ENCODE results near the gene ATG9A.

The ATG9A gene

GRCh38 chr2:219252084-219252483 is 22.6 kb upstream of the ATG9A start:
- peaks cover 20% of the 10 kb centered on the region for H3K36me3 ChIP-seq (ENCODE audit: control insufficient read depth, insufficient read depth, low read length)
- no peak overlapping the region for H3K9ac ChIP-seq (ENCODE audit: low read length)
- no peak overlapping the region for H3K27ac ChIP-seq (ENCODE audit: low read depth, low read length)
- peaks cover 21% of the 10 kb centered on the region for H3K4me1 ChIP-seq (ENCODE audit: control insufficient read depth, insufficient read depth, low read length)
- H3K27me3 ChIP-seq (ENCODE audit: control insufficient read depth, insufficient read depth, low read length): peaks cover 65% of the 10 kb centered on the region
- 0 out of 2 replicates have a peak overlapping the region, but pooled peaks have one; percentile 73 for H3K4me3 ChIP-seq (ENCODE audit: low read depth, low read length)
- H3K9me3 ChIP-seq (ENCODE audit: control insufficient read depth, insufficient read depth, low read depth, low read length): no peaks in the 10 kb centered on the region

- H3K36me3 ChIP-seq (ENCODE audit: control insufficient read depth, insufficient read depth, low read length): peaks cover 24% of the 10 kb centered on the region
- H3K9ac ChIP-seq (ENCODE audit: low read length): no peak overlapping the region
- H3K4me3 ChIP-seq (ENCODE audit: low read depth, low read length): no peak overlapping the region
- H3K4me1 ChIP-seq (ENCODE audit: control insufficient read depth, insufficient read depth, low read length): peaks cover 21% of the 10 kb centered on the region
- H3K27me3 ChIP-seq (ENCODE audit: control insufficient read depth, insufficient read depth, low read length): peaks cover 62% of the 10 kb centered on the region
- H3K27ac ChIP-seq (ENCODE audit: low read depth, low read length): no peak overlapping the region
- no peaks in the 10 kb centered on the region for H3K9me3 ChIP-seq (ENCODE audit: control insufficient read depth, insufficient read depth, low read depth, low read length)
These were observed 22.2 kb upstream of the ATG9A start for GRCh38 chr2:219251656-219252055.

GRCh38 chr2:219250049-219250781 is 20.8 kb upstream of the ATG9A start:
- Histone ChIP-seq H3K27me3 (ENCODE audit: control insufficient read depth, insufficient read depth, low read length) (peaks cover 48% of the 10 kb centered on the region), H3K4me1 (ENCODE audit: control insufficient read depth, insufficient read depth, low read length) (peaks cover 23% of the 10 kb centered on the region), H3K27ac (ENCODE audit: low read depth, low read length) (no peak overlapping the region), H3K36me3 (ENCODE audit: control insufficient read depth, insufficient read depth, low read length) (peaks cover 26% of the 10 kb centered on the region), H3K4me3 (ENCODE audit: low read depth, low read length) (no peak overlapping the region), H3K9me3 (ENCODE audit: control insufficient read depth, insufficient read depth, low read depth, low read length) (no peaks in the 10 kb centered on the region), H3K9ac (ENCODE audit: low read length) (no peak overlapping the region)

DNA sequence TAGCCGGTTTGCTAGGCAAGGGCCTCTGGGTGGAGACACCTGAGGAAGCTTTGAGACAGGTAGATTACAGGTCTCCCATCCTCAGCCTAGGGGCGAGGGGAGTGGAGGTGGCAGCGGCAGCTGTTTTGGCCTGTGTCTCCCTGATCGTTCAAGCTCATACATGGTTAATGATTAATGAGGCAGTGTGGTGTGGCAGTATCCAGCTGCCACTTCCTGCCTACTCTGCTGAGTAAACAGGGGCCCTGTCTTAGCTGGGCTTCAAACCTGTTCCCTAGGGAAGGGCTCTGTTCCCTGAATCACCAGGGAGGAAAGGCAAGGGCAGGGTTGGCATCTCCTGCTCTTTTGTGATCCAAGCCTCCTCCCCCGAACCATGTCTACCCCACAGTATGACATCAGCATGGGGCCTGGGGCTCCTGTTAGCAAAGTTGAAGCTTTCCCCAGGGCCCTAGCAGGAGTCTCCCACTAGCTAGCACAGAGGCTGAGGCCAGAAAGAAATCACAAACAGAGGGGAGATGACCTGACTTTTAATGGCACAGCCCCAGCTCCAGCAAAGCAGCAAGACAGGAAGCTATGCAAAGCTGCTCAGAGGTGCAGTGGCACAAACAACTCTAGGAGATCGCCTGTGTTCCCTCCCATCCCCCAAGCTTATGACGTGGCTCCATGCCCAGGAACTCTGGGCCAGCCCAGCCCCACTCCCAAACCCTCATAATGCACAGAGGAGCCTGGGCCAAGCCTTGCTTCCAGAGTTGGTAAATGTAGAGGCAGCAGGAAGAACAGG is 20.0 kb upstream of the ATG9A start:
- H3K27ac ChIP-seq (ENCODE audit: low read depth, low read length): no peak overlapping the region
- H3K27me3 ChIP-seq (ENCODE audit: control insufficient read depth, insufficient read depth, low read length): peaks cover 40% of the 10 kb centered on the region
- no peak overlapping the region for H3K4me3 ChIP-seq (ENCODE audit: low read depth, low read length)
- peaks cover 28% of the 10 kb centered on the region for H3K4me1 ChIP-seq (ENCODE audit: control insufficient read depth, insufficient read depth, low read length)
- H3K9me3 ChIP-seq (ENCODE audit: control insufficient read depth, insufficient read depth, low read depth, low read length): no peaks in the 10 kb centered on the region
- no peak overlapping the region for H3K9ac ChIP-seq (ENCODE audit: low read length)
- peaks cover 26% of the 10 kb centered on the region for H3K36me3 ChIP-seq (ENCODE audit: control insufficient read depth, insufficient read depth, low read length)

DNA sequence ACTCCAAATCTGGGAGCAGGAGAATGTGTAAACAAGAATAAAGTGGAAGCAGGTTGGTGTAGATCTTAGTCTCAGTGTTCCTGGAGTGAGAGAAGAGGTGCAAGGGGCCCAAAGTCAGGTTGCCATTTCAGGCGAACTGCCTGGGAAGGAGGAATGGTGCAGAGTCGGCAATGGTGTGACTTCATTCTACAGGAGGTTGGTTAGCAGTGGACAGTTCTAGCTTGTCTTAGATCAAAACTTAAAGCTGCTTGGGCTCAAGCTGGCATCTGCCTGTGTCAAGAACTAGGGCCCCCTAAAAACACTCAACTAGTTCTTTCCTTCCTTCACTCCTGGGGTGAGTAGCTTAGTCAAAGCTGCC is 19.4 kb upstream of the ATG9A start:
- no peak overlapping the region for H3K27ac ChIP-seq (ENCODE audit: low read depth, low read length)
- H3K9me3 ChIP-seq (ENCODE audit: control insufficient read depth, insufficient read depth, low read depth, low read length): no peaks in the 10 kb centered on the region
- no peak overlapping the region for H3K4me3 ChIP-seq (ENCODE audit: low read depth, low read length)
- peaks cover 26% of the 10 kb centered on the region for H3K36me3 ChIP-seq (ENCODE audit: control insufficient read depth, insufficient read depth, low read length)
- H3K27me3 ChIP-seq (ENCODE audit: control insufficient read depth, insufficient read depth, low read length): peaks cover 34% of the 10 kb centered on the region
- no peak overlapping the region for H3K9ac ChIP-seq (ENCODE audit: low read length)
- H3K4me1 ChIP-seq (ENCODE audit: control insufficient read depth, insufficient read depth, low read length): peaks cover 28% of the 10 kb centered on the region

DNA sequence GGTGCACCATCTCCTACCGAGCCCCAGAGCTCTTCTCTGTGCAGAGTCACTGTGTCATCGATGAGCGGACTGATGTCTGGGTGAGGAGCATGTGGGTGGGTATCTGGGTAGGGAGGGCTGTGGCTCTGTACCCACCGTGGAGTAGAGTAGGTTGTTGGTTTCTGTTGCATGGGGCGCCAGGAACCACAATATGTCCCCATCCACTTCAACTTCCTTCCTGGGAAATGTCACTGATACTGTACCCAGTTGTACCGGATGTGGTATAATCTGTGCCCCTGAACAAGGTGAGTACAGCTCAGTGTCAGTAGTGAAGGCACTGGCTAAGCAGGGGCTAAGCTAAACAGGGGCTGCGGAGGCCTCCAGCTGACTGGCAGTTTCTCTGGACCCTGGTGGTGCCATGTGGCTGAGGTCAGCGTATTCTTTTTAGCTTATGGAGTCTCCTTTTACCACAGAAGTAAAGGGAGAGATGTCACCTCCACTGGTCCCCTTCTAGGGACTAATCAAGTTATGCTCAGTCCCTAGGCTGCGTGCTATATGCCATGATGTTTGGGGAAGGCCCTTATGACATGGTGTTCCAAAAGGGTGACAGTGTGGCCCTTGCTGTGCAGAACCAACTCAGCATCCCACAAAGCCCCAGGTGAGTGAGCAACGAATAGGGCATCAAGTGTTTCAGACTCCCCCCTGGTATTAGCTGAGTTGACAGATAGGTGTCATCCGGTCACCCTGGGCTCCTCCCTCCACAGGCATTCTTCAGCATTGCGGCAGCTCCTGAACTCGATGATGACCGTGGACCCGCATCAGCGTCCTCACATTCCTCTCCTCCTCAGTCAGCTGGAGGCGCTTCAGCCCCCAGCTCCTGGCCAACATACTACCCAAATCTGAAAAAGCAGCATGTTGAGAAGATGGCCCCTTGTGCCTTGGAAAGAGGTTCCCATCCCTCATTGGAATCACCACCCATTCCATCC is 18.5 kb upstream of the ATG9A start:
- Histone ChIP-seq H3K27ac (ENCODE audit: low read depth, low read length) (no peak overlapping the region), H3K4me3 (ENCODE audit: low read depth, low read length) (no peak overlapping the region)

DNA sequence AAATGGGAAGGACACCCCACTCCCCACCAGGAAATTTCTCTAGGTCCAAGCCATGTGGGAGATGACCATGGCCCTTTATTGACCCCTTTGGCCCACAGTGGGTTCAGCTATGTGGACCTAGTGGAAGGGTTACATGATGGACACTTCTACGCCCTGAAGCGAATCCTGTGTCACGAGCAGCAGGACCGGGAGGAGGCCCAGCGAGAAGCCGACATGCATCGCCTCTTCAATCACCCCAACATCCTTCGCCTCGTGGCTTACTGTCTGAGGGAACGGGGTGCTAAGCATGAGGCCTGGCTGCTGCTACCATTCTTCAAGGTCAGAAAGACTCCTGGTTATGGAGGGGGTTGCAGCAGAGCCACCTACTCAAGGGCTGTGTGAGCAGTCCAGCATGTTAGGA is 17.1 kb upstream of the ATG9A start:
- H3K27me3 ChIP-seq (ENCODE audit: control insufficient read depth, insufficient read depth, low read length): peaks cover 11% of the 10 kb centered on the region
- no peak overlapping the region for H3K9ac ChIP-seq (ENCODE audit: low read length)
- H3K27ac ChIP-seq (ENCODE audit: low read depth, low read length): no peak overlapping the region
- no peaks in the 10 kb centered on the region for H3K9me3 ChIP-seq (ENCODE audit: control insufficient read depth, insufficient read depth, low read depth, low read length)
- peaks cover 16% of the 10 kb centered on the region for H3K4me1 ChIP-seq (ENCODE audit: control insufficient read depth, insufficient read depth, low read length)
- no peak overlapping the region for H3K4me3 ChIP-seq (ENCODE audit: low read depth, low read length)
- peaks cover 26% of the 10 kb centered on the region for H3K36me3 ChIP-seq (ENCODE audit: control insufficient read depth, insufficient read depth, low read length)

More for the DNA sequence above, 18.5 kb upstream of the ATG9A start:
- Histone ChIP-seq H3K36me3 (ENCODE audit: control insufficient read depth, insufficient read depth, low read length) (peaks cover 26% of the 10 kb centered on the region), H3K9me3 (ENCODE audit: control insufficient read depth, insufficient read depth, low read depth, low read length) (no peaks in the 10 kb centered on the region), H3K4me1 (ENCODE audit: control insufficient read depth, insufficient read depth, low read length) (peaks cover 28% of the 10 kb centered on the region), H3K9ac (ENCODE audit: low read length) (no peak overlapping the region), H3K27me3 (ENCODE audit: control insufficient read depth, insufficient read depth, low read length) (peaks cover 25% of the 10 kb centered on the region)

GRCh38 chr2:219245899-219246230 is 16.4 kb upstream of the ATG9A start:
- Histone ChIP-seq H3K9me3 (ENCODE audit: control insufficient read depth, insufficient read depth, low read depth, low read length) (no peaks in the 10 kb centered on the region), H3K4me1 (ENCODE audit: control insufficient read depth, insufficient read depth, low read length) (peaks cover 16% of the 10 kb centered on the region), H3K27me3 (ENCODE audit: control insufficient read depth, insufficient read depth, low read length) (peaks cover 4% of the 10 kb centered on the region; the same call in 1 of the 2 replicates), H3K9ac (ENCODE audit: low read length) (peak overlapping the region; percentile 86), H3K36me3 (ENCODE audit: control insufficient read depth, insufficient read depth, low read length) (peaks cover 26% of the 10 kb centered on the region), H3K27ac (ENCODE audit: low read depth, low read length) (peak overlapping the region; percentile 68; the same call in 1 of the 2 replicates), H3K4me3 (ENCODE audit: low read depth, low read length) (peak overlapping the region; percentile 83)

GRCh38 chr2:219245148-219245898 is 15.9 kb upstream of the ATG9A start, which contains the start of the genes GLB1L and STK16:
GLB1L (minus strand) TSS chr2:219245444; CDS start chr2:219243573, 1,871 bp downstream.
STK16 (plus strand) TSS chr2:219245479; CDS start chr2:219246000, 521 bp downstream.
- H3K36me3 ChIP-seq (ENCODE audit: control insufficient read depth, insufficient read depth, low read length): peaks cover 21% of the 10 kb centered on the region
- peaks cover under 1% of the 10 kb centered on the region; the same call in 1 of the 2 replicates for H3K27me3 ChIP-seq (ENCODE audit: control insufficient read depth, insufficient read depth, low read length)
- peak within 1 kb of the TSS; percentile 83 for H3K4me3 ChIP-seq (ENCODE audit: low read depth, low read length)
- H3K9me3 ChIP-seq (ENCODE audit: control insufficient read depth, insufficient read depth, low read depth, low read length): no peaks in the 10 kb centered on the region
- H3K4me1 ChIP-seq (ENCODE audit: control insufficient read depth, insufficient read depth, low read length): peaks cover 16% of the 10 kb centered on the region
- H3K27ac ChIP-seq (ENCODE audit: low read depth, low read length): peak within 1 kb of the TSS; percentile 68
- H3K9ac ChIP-seq (ENCODE audit: low read length): peak within 1 kb of the TSS; percentile 86

DNA sequence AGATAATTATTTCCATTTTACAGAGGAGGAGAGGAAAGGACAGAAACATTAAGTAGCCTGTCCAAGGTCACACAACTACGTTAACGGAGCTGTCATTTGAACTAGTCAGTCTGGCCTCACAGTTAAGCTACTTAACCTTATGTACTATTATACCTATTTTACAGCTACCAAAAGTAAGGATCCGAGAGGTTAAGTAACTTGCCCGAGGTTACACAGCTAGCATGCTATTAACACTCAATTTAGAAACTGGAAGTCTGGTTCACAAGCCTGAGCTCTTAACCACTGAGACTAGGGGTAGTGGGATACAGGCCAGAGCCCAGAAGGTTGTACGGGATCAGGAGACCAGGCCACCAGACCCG is 15.3 kb upstream of the ATG9A start:
- H3K9me3 ChIP-seq (ENCODE audit: control insufficient read depth, insufficient read depth, low read depth, low read length): no peaks in the 10 kb centered on the region
- peaks cover 19% of the 10 kb centered on the region for H3K36me3 ChIP-seq (ENCODE audit: control insufficient read depth, insufficient read depth, low read length)
- H3K4me1 ChIP-seq (ENCODE audit: control insufficient read depth, insufficient read depth, low read length): peaks cover 16% of the 10 kb centered on the region
- no peaks in the 10 kb centered on the region for H3K27me3 ChIP-seq (ENCODE audit: control insufficient read depth, insufficient read depth, low read length)
- H3K9ac ChIP-seq (ENCODE audit: low read length): peak overlapping the region; percentile 86
- H3K27ac ChIP-seq (ENCODE audit: low read depth, low read length): peak overlapping the region; percentile 68; the same call in 1 of the 2 replicates
- H3K4me3 ChIP-seq (ENCODE audit: low read depth, low read length): peak overlapping the region; percentile 83
